Subcutaneous abdominal adipose tissue (tissue), 5 donors: ENCODE measurements around the gene LSM7.

Experiments
- H3K27ac ChIP-seq: one replicate; pipeline ENCODE4 v1.7.0; 2013; ENCODE audit warnings: low read depth, mild to moderate bottlenecking, inconsistent platforms, low read length, moderate library complexity
- H3K27me3 ChIP-seq, 5 donors: one replicate each; pipeline ENCODE4 v1.7.0; 2013; ENCODE audit warnings: low read length in 5 of 5, inconsistent platforms in 1 of 5; ENCODE audit not compliant: control insufficient read depth in 5 of 5, insufficient read depth in 4 of 5
- H3K36me3 ChIP-seq, 5 donors: one replicate each; pipeline ENCODE4 v1.7.0; 2013; ENCODE audit warnings: low read length in 5 of 5; ENCODE audit not compliant: control insufficient read depth in 5 of 5, insufficient read depth in 5 of 5
- H3K4me1 ChIP-seq, 5 donors: one replicate each; pipeline ENCODE4 v1.7.0; 2013; ENCODE audit warnings: low read length in 5 of 5, mild to moderate bottlenecking in 3 of 5, moderate library complexity in 1 of 5; ENCODE audit not compliant: control insufficient read depth in 5 of 5, insufficient read depth in 5 of 5
- H3K4me3 ChIP-seq, 5 donors: one replicate each; pipeline ENCODE4 v1.7.0; 2013; ENCODE audit warnings: low read length in 5 of 5, low read depth in 1 of 5
- H3K9ac ChIP-seq, 5 donors: one replicate each; pipeline ENCODE4 v1.7.0; 2013; ENCODE audit warnings: low read length in 5 of 5, mild to moderate bottlenecking in 4 of 5, moderate library complexity in 3 of 5
- H3K9me3 ChIP-seq, 5 donors: one replicate each; pipeline ENCODE4 v1.7.0; 2013; ENCODE audit warnings: low read length in 5 of 5; ENCODE audit not compliant: control insufficient read depth in 5 of 5
- donor health status: healthy.
- donor health status: healthy.
- donor health status: healthy.
- donor health status: healthy.
- donor health status: healthy.

The LSM7 gene

DNA sequence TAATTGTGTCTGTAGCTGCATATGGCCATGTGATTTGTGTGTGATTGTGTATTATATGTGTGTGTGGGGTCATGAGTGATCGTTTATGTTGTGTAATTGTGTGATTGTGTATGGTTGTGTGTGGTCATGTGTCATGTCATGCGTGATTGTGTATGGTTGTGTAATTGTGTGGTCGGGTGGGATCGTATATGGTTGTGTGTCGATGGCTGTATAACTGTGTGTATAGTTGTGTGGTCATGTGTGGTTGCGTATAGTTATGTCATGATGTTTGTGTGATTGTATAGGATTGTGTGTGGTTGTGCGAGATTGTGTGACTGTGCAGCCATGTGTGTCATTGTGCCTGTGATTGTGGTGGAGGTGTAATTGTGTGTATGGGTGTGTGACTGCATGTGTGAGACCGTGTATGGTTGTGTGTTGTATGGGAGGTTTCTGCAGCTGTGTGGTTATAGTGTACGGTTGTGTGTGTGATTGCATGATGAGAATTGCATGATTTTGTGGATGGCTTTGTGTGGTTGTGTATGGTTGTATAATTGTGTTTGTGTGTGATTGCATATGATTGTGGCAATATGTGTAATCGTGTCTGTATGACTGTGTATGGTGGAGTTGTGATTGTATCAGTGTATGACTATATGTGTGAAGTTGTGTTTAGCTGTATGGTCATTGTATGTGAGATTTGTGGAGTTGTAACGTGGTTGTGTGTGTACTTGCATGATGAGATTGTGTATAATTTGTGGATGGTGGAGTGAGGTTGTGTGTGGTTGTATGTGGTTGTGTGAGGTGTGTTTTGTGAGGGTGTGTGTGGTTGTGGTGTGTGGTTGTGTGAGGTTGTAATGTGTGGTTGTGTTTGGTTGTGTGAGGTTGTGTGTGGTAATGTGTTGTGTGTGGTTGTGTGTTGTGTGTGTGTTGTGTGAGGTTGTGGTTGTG, 33.9 kb upstream of the LSM7 start:
- Histone ChIP-seq H3K9me3 (peaks cover 0 to 3% (median 0%) of the 10 kb centered on the region in 5 donors), H3K4me1 (no peaks in the 10 kb centered on the region), H3K36me3 (no peaks in the 10 kb centered on the region), H3K27me3 (peaks cover 17 to 36% (median 32%) of the 10 kb centered on the region in 5 donors), H3K9ac (peak overlapping the region in 1 of 5 donors; percentile 2), H3K4me3 (no peak overlapping the region), H3K27ac (no peak overlapping the region)

DNA sequence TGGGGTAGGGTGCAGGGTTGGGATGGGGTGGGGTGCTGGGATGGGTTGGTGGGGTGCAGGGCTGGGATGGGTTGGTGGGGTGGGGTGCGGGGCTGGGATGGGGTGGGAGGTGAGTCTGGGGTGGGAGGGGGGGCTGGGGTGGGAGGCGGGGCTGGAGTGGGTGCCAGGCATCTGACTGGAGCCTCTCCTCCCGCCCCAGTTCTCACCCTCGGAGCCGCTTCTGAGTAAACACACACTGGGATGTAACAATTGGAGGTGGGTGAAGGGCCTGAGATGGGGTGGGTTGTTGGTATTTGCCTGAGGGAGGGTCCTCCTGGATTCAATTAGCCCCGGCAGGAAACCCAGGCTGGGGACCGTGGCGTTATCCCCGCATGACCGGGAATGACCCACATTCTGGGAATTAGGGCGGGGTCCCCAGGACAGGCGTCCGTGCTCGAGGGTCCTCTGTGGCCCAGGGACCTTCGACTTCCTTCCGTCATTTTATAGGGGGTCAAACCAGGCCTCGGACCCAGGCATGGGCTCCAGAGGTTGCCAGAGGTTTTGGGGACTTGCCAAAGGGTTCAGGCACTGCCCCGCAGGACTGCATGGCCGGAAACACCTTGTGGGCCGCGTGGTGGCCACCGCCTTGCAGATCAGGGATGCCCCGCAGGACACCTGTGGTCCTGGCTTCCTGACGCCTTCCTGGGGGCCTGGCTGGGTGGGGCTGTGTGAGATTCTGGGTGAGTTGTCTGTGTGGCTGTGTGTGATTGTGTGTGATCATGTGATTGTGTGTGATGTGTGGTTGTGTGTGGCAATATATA, 33.1 kb upstream of the LSM7 start:
- Histone ChIP-seq H3K9me3 (no peaks in the 10 kb centered on the region), H3K9ac (peak overlapping the region in 1 of 5 donors; percentile 2), H3K27ac (no peak overlapping the region), H3K36me3 (no peaks in the 10 kb centered on the region), H3K27me3 (peaks cover 17 to 36% (median 32%) of the 10 kb centered on the region in 5 donors), H3K4me1 (no peaks in the 10 kb centered on the region), H3K4me3 (no peak overlapping the region)

DNA sequence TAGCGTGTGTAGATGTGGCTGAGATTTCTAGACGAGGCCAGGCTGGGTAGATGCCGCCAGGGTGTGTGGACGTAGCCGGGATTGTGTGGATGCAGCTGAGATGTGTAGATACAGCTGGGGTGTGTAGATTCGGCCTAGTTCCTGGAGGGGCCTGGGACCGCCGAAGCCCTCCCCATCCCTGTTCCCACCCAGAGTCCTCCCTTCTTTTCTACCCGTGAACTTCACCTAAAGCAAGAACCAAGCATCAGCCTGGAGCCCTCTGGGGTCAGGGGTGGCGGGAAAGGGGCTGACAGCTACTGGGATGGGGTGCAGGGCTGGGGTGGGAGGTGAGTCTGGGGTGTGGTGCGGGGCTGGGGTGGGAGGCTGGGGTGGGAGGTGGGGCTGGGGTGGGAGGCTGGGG, 32.4 kb upstream of the LSM7 start:
- H3K4me1 ChIP-seq, result no peaks in the 10 kb centered on the region
- no peaks in the 10 kb centered on the region for H3K9me3 ChIP-seq
- H3K9ac ChIP-seq, result no peak overlapping the region
- H3K36me3 ChIP-seq, result no peaks in the 10 kb centered on the region
- no peak overlapping the region for H3K4me3 ChIP-seq
- H3K27ac ChIP-seq, result no peak overlapping the region
- peaks cover 17 to 36% (median 32%) of the 10 kb centered on the region in 5 donors for H3K27me3 ChIP-seq

DNA sequence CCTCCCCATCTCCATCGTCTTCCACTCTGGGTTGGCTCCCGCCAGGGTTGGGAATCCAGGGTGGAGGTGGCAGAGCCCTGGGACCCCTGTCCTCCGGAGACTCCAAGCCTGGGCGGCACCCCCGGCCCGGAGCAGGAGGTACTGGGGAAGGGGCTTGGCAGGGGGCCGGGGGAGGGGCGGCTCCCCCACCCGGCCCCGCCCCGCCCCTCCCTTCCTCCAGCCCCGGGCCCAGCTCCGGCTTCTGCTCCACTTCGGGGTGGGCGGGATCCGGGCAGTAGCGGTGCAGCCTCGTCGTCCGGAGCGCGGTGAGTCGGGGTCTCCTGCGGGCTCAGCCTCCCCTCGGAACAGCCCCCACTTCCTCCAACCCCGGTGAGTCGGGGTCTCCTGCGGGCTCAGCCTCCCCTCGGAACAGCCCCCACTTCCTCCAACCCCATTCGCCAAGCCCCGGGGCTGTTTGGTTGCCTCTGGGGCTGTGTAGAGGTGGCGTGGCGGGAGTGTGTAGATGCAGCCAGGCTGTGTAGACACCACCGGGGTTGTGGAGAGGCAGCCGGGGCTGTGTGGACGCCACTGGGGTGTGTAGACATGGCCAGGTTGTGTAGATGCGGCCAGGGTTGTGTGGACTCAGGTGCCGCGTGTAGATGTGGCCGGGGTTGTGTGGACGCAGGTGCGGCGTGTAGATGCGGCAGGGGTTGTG, 31.8 kb upstream of the LSM7 start, which contains the start of gene TMPRSS9:
Gene TMPRSS9, plus strand, starts transcription at position 274 of the 694 bp plus-strand sequence. CDS start 29,521 bp downstream, outside the sequence.
- Histone ChIP-seq H3K27me3 (peaks cover 17 to 36% (median 32%) of the 10 kb centered on the region in 5 donors), H3K27ac (no peak within 1 kb of the TSS), H3K9ac (no peak within 1 kb of the TSS)

DNA sequence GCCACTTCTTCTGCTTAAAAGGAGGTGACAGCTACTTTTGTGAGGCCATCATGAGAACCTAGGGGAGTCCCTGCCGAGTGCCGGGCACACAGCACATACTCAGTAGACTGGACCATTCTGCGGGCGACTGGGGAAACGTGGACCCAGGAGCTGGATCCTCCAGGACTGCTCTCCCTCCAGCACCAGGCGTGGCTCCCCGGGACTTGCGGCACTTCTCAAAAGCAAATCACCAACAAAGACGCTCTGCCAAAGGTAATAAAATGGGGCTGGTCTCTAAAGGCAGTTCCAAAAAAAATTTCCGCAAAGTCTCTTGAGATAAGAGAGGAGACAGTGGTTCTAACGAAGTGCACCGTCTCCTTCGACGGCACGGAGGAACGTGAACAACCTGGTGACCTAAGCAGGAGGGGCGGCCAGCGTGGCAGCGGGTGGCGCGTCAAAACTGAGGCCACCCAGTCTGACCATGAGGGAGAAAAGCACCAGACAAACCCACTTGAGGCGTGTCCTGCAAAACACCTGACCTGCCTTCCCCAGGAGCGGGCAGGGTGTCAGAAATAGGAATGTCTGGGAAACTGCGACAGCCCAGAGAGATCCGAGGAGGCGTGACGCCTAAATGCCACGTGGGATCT, 30.3 kb upstream of the LSM7 start:
- peaks cover 17 to 32% (median 30%) of the 10 kb centered on the region in 5 donors for H3K27me3 ChIP-seq
- H3K4me3 ChIP-seq, result no peak overlapping the region
- peaks cover 0 to 12% (median 10%) of the 10 kb centered on the region in 5 donors for H3K36me3 ChIP-seq
- H3K9ac ChIP-seq, result no peak overlapping the region
- no peak overlapping the region for H3K27ac ChIP-seq
- H3K9me3 ChIP-seq, result no peaks in the 10 kb centered on the region
- no peaks in the 10 kb centered on the region for H3K4me1 ChIP-seq

More for the DNA sequence above, 31.8 kb upstream of the LSM7 start, which contains the start of gene TMPRSS9:
- Histone ChIP-seq H3K4me3 (no peak within 1 kb of the TSS), H3K9me3 (no peaks in the 10 kb centered on the region), H3K36me3 (no peaks in the 10 kb centered on the region), H3K4me1 (no peaks in the 10 kb centered on the region)

DNA sequence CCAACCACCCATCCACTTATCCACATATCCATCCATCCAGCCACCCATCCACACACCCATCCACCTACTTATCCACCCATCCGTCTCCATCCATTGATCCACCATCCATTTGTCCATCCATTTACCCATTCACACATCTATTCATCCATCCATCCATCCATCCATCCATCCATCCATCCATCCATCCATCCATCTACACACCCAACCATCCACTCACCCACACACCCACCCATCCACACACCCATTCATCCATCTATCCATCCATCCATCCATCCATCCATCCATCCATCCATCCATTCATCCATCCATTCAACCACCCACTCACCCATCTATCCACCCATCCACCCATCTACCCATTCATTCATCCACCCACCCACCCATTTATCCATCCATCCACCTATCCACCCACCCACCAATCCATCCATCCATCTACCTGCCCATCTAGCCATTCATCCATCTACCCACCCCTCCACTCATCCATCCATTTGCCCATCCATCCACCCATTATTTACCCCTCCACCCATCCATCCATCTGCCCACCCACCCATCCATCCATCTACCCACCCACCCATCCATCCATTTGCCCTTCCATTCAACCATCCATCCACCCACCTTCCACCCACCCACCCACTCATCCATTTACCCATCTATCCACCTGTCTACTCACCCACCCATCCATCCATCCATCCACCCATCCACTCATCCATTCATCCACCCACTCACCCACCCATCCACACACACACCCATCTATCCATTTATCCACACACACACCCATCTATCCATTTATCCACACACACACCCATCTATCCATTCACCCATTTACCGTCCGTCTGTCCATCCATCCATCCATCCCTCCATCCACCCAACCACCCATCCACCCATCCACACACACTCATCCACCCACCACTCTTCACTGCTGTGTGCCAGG, 29.2 kb upstream of the LSM7 start:
- Histone ChIP-seq H3K36me3 (peaks cover 0 to 23% (median 14%) of the 10 kb centered on the region in 5 donors), H3K4me3 (no peak overlapping the region), H3K9ac (no peak overlapping the region), H3K27ac (no peak overlapping the region), H3K4me1 (no peaks in the 10 kb centered on the region), H3K9me3 (no peaks in the 10 kb centered on the region), H3K27me3 (peaks cover 12 to 21% (median 21%) of the 10 kb centered on the region in 5 donors)

DNA sequence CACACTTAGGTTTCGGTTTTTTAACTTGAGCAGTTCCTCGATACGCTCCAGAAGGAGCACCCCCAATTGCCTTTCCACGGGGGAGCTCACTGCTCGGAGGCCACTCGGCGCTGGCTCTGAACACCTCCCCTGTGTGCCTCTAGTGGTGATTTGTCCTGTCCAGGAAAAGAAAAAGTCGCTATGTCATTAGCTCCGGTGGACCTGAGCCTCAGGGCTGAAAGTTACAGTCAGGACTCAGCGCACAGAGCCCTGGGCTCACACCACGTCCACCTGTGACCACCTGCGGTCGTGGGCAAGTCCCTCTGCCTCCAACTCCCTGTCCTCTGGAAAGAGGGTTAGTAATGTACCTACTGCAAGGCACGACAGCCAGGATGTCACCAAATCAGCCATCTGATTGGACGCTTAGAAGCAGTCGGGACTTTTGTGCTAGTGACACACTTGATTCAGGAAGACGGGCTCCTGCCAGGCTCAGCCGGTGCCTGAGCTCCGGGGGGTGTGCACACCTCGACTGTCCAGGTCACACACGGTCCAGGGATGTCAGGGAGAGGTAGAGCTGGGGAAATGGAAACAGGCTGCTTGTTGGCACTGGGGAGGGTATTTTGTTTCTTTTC, 27.8 kb upstream of the LSM7 start:
- Histone ChIP-seq H3K36me3 (peaks cover 0 to 28% (median 18%) of the 10 kb centered on the region in 5 donors), H3K9me3 (no peaks in the 10 kb centered on the region), H3K27me3 (peaks cover 0 to 10% (median 9%) of the 10 kb centered on the region in 5 donors), H3K4me3 (no peak overlapping the region), H3K27ac (no peak overlapping the region), H3K9ac (no peak overlapping the region), H3K4me1 (no peaks in the 10 kb centered on the region)

DNA sequence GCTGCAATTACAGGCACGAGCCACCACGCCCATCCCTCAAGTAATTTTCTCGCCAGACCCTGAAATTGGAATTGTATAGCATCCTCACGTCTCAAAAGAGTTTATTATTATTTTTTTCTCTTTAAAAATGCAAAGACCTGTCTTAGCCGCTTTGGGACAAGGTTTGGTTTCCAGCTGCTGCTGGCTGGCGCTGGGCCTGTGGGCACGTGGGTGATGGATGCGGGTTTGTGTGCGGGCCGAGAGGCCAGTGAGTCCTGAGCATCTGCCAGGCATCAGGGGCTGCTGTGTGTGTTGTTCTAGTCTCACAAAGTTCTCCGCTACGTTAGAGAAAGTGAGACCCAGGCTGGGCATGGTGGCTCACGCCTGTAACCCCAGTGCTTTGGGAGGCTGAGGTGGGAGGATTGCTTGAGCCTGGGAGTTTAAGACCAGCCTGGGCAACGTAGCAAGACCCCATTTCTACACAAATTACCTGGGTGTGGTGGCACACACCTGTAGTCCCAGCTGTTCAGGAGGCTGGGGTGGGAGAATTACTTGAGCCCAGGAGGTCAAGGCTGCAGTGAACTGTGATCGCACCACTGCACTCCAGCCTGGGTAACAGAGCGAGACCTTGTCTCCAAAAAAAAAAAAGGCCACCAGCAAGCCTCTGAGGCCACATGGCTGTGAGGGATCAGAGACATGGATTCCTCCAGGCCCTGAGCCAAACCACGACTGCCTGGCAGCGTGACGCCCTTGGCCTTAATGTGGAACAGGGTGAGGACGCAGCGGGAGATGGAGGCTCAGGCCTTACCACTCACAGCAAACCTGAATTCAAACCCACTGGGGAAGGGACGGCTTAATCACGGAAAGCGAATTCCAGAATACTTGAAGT, 27.0 kb upstream of the LSM7 start:
- no peak overlapping the region for H3K27ac ChIP-seq

More for the DNA sequence above, 27.0 kb upstream of the LSM7 start:
- no peaks in the 10 kb centered on the region for H3K4me1 ChIP-seq
- peaks cover 0 to 36% (median 25%) of the 10 kb centered on the region in 5 donors for H3K36me3 ChIP-seq
- H3K4me3 ChIP-seq, result no peak overlapping the region
- no peaks in the 10 kb centered on the region for H3K9me3 ChIP-seq
- H3K9ac ChIP-seq, result no peak overlapping the region
- peaks cover 0 to 5% (median 3%) of the 10 kb centered on the region in 5 donors for H3K27me3 ChIP-seq
